T-helper 1 cell treated with Interleukin-12 subunit alpha and Interleukin-12 subunit beta and Interleukin-4 antibody, amounts not matched to agents 30 μg/mL and 1 μg/mL, for 36 hours (primary cell): ENCODE data around the gene CDC25C.
"Not testable (repeated sequence)": the region's sequence is repeated elsewhere in the genome, so short reads cannot be mapped to it uniquely, and the experiment has no call there.

Source experiments
- H3K27ac Mint-ChIP-seq: one replicate; pipeline ENCODE4 v1.8.0; 2021; ENCODE audit warnings: mild to moderate bottlenecking, mixed read lengths
- H3K27me3 Mint-ChIP-seq: one replicate; pipeline ENCODE4 v1.8.0; 2021; ENCODE audit warnings: low read depth, mixed read lengths
- H3K36me3 Mint-ChIP-seq: one replicate; pipeline ENCODE4 v1.8.0; 2021; ENCODE audit warnings: low read depth, mixed read lengths
- H3K4me1 Mint-ChIP-seq: one replicate; pipeline ENCODE4 v1.8.0; 2021; ENCODE audit warnings: low read depth, mixed read lengths
- H3K4me3 Mint-ChIP-seq: one replicate; pipeline ENCODE4 v1.8.0; 2021; ENCODE audit warnings: mild to moderate bottlenecking, moderate library complexity, mixed read lengths
- H3K9me3 Mint-ChIP-seq: one replicate; pipeline ENCODE4 v1.8.0; 2021; ENCODE audit warnings: mixed read lengths

Gene CDC25C

DNA sequence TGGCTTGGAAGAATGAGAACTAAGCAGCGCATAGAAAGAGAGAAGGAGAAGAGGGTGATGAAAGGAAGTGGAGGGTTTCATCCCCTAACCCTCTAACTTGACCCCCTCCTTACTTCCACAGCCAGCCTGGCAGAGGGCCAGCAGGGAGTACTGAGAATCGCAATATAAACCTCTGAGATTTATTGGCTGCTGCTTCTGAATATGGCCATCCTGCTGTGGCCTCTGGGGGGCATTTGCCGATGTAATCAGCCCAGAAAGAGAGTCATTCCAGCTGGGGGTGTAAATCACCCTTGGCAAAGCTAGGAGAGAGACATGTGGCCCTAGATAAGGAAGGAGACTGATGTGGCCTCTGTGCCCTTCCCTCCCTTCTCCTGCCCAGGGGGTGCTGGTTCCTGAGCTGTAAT lies 56.2 kb downstream of the CDC25C start:
- Mint-ChIP-seq H3K27ac (no peak overlapping the region), H3K4me3 (no peak overlapping the region), H3K27me3 (peaks cover 39% of the 10 kb centered on the region), H3K36me3 (no peaks in the 10 kb centered on the region), H3K4me1 (peaks cover 7% of the 10 kb centered on the region), H3K9me3 (no peaks in the 10 kb centered on the region)

DNA sequence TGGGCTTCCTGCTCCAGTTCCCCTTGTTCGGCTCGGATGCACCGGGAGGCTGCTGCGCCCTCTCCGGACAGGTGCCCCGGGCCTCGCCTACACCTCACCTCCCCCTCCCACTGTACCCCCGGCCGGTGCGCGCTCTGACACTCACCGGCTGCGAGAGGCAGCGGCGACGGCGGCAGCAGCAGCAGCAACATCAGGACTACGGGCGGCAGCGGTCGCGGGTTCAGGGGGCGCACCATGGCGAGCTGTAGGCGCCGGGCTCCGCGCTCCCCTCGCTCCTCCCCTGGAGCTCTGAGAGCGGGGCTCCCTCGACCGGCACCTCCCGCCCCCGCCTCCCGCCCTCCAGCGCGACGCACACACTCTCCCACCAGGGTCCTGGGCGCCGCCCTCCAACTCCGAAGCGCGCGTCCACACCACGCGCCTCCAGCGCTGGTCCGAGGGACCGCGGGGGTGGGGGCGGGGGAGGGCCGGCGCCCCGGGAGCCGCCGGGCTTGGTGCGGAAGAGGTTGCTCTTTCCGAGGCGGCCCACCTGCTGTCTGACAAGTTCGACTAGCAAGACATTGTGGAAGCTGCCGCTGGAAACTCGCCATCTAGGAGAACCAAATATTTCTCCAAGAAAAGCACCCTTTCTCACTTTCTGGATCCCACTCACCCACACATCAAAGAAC lies 57.3 kb downstream of the CDC25C start, which contains the start of gene GFRA3:
GFRA3 (minus strand) TSS at position 433 of the 665 bp plus-strand sequence; CDS start at position 236, 197 bp downstream.
- Mint-ChIP-seq H3K36me3 (no peaks in the 10 kb centered on the region), H3K9me3 (no peaks in the 10 kb centered on the region), H3K27me3 (peaks cover 39% of the 10 kb centered on the region), H3K4me1 (peaks cover 7% of the 10 kb centered on the region), H3K27ac (no peak within 1 kb of the TSS), H3K4me3 (peak within 1 kb of the TSS; percentile 66)

DNA sequence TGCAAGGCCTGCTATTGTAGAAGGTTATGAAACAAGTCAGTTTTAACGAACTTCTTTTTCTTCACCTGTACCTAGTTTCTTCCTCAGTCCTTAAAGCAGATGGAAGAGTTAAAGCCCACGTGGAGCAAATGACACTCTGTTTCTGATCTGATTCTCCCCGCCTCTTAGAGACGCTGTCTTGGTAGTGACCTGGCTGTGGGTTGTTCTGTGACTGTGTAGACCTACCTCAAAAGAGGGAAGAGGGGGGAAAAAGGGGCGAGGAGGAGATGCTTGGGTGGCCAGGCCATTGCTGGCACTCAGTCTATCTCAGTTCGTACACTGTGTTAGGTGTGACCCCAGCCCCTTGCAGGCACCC lies 57.8 kb downstream of the CDC25C start:
- Mint-ChIP-seq H3K4me3 (no peak overlapping the region), H3K27me3 (peaks cover 39% of the 10 kb centered on the region), H3K27ac (no peak overlapping the region), H3K4me1 (peaks cover 7% of the 10 kb centered on the region), H3K9me3 (no peaks in the 10 kb centered on the region), H3K36me3 (no peaks in the 10 kb centered on the region)

DNA sequence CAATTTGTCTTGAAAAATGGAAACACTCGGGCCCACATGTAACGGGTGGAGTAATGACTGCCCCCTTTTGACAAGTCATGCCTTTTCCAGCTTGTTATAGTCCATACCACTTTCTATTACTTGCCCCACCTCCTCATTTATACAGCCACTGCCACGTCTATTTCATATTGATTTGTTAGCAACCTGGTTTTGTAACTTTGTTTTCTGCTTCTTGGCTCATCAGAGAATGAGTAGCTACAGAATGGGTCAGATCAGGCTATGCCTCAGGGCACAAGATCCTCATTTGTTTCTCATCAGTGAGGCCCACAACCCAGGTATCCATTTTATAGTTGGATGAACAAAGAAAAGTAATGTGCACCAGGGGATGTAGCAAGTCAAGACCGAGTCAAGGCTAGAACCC lies 58.9 kb downstream of the CDC25C start:
- H3K4me1 Mint-ChIP-seq: peaks cover 7% of the 10 kb centered on the region
- H3K9me3 Mint-ChIP-seq: no peaks in the 10 kb centered on the region
- H3K4me3 Mint-ChIP-seq: no peak overlapping the region
- no peaks in the 10 kb centered on the region for H3K36me3 Mint-ChIP-seq
- H3K27me3 Mint-ChIP-seq: peaks cover 39% of the 10 kb centered on the region
- no peak overlapping the region for H3K27ac Mint-ChIP-seq

DNA sequence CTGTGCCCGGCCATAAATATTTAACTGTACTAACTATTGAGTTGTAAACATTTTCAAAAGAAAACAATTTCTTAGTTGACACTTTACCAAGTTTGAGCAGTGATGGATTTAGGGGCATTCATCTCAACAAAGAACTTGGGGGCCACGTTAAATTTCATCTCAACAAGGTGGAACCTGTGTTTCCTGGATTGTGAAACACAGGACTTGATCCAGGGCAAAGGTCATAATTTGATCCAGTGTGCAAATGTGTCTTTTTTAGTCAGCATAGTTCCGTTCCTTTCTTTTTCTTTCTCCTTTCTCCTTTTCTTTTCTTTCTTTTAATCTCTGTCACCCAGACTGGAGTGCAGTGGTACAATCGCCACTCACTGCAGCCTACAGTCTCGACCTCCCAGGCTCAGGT lies 60.3 kb downstream of the CDC25C start:
- H3K4me3 Mint-ChIP-seq: no peak overlapping the region
- no peak overlapping the region for H3K27ac Mint-ChIP-seq
- H3K27me3 Mint-ChIP-seq: peaks cover 34% of the 10 kb centered on the region
- no peaks in the 10 kb centered on the region for H3K36me3 Mint-ChIP-seq
- H3K9me3 Mint-ChIP-seq: no peaks in the 10 kb centered on the region
- H3K4me1 Mint-ChIP-seq: peaks cover 7% of the 10 kb centered on the region

DNA sequence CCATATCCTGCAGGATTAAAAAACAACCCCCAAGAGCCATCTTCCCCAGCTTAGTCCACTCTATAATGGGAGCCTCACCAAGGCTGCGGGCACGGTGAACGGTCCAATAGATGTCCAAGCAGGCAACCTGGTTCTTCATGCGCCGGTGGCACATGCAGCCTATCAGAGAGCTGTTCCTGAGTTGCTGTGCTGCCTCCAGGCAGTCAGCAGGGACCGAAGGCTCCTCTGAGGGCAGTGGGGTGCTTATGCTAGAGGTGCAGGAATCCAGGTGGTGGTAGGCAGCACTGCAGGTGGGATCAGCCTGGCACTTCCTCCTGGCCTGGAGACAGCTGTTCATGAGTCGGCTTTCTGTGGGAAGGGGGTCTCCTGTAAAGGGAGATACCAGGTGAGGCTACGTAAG lies 67.4 kb downstream of the CDC25C start:
- Mint-ChIP-seq H3K9me3 (no peaks in the 10 kb centered on the region), H3K36me3 (no peaks in the 10 kb centered on the region), H3K27ac (no peak overlapping the region), H3K4me3 (no peak overlapping the region), H3K4me1 (no peaks in the 10 kb centered on the region), H3K27me3 (peaks cover 5% of the 10 kb centered on the region)

DNA sequence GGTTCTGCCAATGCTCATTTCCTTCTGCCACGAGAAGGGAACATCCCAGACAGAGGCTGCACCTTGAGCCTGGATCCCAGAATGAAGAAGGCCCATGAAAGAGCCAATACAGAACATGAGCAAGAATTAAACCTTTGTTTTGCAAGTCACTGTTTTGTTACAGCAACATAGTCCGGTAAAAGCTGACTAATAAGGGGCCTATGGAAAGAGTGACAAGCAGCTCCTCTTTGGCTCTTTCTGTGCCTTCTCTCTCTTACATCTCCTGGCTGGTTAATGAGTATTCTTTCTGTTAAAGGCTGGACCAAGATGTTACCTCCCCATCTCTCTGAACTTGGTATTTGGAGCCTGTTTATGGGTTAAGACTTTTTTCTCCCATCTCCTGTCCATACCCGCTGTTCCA lies 68.0 kb downstream of the CDC25C start:
- Mint-ChIP-seq H3K27me3 (peaks cover 5% of the 10 kb centered on the region), H3K36me3 (no peaks in the 10 kb centered on the region), H3K27ac (no peak overlapping the region), H3K4me1 (no peaks in the 10 kb centered on the region), H3K4me3 (no peak overlapping the region), H3K9me3 (no peaks in the 10 kb centered on the region)

DNA sequence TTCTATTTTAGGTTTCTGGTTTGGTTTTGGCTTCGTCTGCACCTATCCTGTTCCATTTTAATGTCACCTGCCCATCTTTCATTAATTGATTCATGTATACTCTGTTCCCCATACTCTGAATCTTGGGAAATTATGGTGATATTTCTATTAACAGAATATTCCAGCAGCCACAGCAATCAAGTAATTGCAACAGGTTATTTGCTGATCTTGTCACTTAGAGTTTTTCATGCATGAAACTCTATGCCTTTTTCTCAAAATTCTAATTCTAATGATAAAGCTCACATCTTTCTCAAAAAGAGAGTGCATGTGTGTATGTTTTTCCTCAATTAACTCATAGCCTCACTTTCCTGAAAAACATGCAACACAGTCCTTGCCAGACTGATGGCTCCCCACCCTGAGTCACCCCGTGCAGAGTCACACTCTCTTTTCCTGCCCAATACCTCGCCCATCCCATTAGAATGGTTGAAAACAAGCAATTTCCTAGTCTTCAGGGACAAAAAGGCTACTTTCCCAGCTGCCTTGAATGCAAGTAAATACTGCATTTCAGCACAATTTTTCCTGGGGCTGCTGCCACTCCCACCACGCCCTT lies 72.8 kb downstream of the CDC25C start:
- H3K4me3 Mint-ChIP-seq: no peak overlapping the region
- H3K27ac Mint-ChIP-seq: no peak overlapping the region
- H3K9me3 Mint-ChIP-seq: no peaks in the 10 kb centered on the region
- H3K36me3 Mint-ChIP-seq: no peaks in the 10 kb centered on the region
- peaks cover 9% of the 10 kb centered on the region for H3K27me3 Mint-ChIP-seq
- no peaks in the 10 kb centered on the region for H3K4me1 Mint-ChIP-seq

DNA sequence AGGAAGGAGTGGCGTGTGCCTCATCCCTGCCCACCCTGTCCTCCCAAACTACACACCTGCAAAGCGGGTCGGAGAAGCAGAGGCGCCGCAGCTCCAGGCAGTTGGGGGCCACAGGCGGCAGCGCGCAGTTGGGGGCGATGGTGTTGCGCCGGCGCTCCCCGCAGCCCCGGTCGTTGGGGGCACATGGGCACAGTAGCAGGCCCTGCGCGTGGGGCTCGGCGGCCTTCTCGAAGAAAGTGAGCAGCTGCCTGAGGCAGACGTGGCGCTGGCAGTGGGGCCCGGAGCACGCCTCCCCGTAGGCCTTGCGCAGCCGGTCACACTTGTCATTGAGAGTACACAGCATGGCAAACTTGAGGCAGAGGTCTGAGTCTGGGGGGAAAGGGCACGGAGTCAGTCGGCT lies 74.0 kb downstream of the CDC25C start:
- Mint-ChIP-seq H3K9me3 (no peaks in the 10 kb centered on the region), H3K27me3 (peaks cover 9% of the 10 kb centered on the region), H3K27ac (no peak overlapping the region), H3K4me1 (no peaks in the 10 kb centered on the region), H3K36me3 (no peaks in the 10 kb centered on the region), H3K4me3 (no peak overlapping the region)

DNA sequence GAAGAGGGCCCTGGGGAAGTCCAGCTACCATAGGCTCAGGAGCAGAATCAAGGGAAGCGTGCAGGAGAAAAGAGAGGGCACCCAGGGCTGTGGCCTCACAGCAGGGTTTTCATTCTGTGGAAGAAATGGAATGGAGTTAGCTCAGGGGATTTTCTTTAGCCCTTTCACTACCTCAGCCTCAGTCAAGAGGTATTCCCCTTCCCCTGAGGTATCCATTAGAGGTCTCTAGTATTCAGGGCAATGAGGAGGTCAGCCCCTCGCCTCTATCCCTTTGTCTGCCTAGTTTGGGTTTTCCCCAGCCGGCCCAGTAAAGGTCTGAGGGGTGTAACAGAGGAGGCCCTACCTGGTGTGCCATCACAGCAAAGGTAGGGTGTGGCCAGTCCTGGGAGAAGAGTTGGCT lies 78.7 kb downstream of the CDC25C start:
- Mint-ChIP-seq H3K4me3 (no peak overlapping the region), H3K4me1 (no peaks in the 10 kb centered on the region), H3K27me3 (peaks cover 9% of the 10 kb centered on the region), H3K27ac (no peak overlapping the region), H3K36me3 (no peaks in the 10 kb centered on the region), H3K9me3 (no peaks in the 10 kb centered on the region)

DNA sequence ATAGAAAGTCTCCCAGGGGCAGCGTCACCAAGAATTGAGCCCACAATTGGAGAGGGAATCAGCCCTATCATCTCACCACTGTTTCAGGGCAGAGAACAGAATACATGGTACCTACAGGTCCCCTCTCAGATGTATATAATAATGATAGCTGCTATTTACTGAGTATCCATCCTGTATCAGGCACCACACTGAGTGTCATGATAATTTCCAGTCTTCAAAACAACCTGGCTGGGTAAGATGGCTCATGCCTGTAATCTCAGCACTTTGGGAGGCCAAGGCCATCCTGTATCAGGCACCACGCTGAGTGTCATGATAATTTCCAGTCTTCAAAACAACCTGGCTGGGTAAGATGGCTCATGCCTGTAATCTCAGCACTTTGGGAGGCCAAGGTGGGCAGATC lies 83.8 kb downstream of the CDC25C start:
- peaks cover 28% of the 10 kb centered on the region for H3K27me3 Mint-ChIP-seq
- H3K4me3 Mint-ChIP-seq, H3K9me3 Mint-ChIP-seq, H3K27ac Mint-ChIP-seq, H3K36me3 Mint-ChIP-seq, H3K4me1 Mint-ChIP-seq: not testable (repeated sequence)

DNA sequence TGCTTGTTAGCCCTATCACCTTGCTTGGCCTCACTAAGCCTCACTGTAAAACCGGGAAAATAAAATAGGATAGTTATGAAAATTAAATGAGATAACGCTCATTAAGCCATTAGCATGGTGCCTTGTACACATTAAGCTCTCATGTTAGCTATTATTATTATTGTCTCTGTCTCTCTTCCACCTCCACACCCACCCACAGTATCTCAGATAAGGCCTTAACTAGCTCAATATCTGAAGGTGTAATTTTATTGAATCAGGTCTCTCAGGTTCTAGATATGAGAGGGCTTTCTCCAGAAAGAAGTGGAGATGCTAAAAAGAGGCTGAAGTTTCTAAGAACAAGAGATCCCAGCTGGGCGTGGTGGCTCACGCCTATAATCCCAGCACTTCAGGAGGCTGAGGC lies 84.8 kb downstream of the CDC25C start:
- Mint-ChIP-seq H3K27ac (no peak overlapping the region), H3K4me3 (no peak overlapping the region), H3K36me3 (no peaks in the 10 kb centered on the region), H3K27me3 (peaks cover 35% of the 10 kb centered on the region), H3K9me3 (no peaks in the 10 kb centered on the region), H3K4me1 (peaks cover 2% of the 10 kb centered on the region)

DNA sequence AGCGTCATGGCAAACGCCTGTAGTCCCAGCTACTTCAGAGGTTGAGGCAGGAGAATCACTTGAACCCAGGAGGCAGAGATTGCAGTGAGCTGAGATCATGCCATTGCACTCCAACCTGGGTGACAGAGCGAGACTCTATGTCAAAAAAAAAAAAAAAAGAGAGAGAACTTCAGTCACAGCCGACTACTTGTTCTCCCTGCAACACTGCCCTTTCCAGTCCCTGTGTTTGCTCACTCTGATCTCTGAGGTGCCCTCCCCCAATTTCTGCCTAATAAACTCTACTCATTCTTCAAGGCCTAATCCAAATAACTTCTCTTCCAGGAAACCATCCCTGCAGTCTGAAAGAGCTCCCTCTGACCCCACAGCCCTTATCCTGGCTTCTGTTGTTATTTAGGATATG lies 85.3 kb downstream of the CDC25C start:
- no peaks in the 10 kb centered on the region for H3K9me3 Mint-ChIP-seq
- H3K27ac Mint-ChIP-seq: no peak overlapping the region
- no peaks in the 10 kb centered on the region for H3K36me3 Mint-ChIP-seq
- H3K4me3 Mint-ChIP-seq: no peak overlapping the region
- H3K4me1 Mint-ChIP-seq: peaks cover 2% of the 10 kb centered on the region
- H3K27me3 Mint-ChIP-seq: peaks cover 38% of the 10 kb centered on the region

DNA sequence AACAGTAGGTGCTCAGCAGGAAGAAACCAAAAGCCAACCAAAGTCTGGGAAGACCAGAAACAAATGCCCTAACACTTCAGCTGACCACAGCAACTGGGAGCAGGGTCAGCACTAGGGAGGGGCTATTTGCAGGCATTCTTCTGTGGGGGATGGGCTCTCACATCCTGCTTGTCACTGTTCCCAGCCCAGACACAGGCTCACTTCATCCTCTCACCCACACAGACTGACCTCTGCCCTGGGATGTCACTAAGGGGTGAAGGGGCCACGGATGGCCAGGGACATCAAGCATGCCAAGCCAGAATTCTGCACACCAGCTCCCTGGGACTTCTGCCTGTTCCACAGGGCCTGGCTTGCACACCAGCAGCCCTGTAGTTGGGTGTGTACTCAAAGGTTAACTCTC lies 85.9 kb downstream of the CDC25C start:
- Mint-ChIP-seq H3K27me3 (peaks cover 44% of the 10 kb centered on the region), H3K9me3 (no peaks in the 10 kb centered on the region), H3K4me3 (no peak overlapping the region), H3K27ac (no peak overlapping the region), H3K36me3 (no peaks in the 10 kb centered on the region), H3K4me1 (peaks cover 8% of the 10 kb centered on the region)

DNA sequence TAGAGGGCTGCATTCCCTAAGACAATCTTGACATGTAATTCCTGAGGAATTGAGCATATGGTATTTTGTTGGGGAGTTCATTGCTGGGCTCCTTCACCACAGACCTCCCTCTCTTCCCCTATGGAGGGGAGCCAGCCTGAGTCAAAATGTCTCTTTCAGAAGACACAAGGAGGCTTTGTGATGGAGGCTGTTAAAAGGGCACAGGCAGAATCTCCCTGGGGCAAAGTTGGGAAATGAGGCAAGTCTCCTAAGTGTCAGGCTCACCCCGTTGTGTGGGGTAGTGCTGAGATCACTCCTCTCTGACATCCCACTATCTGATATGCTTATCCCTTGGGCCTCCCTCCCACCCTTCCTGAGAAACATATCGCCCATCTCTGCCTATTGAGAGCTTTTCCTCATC lies 87.8 kb downstream of the CDC25C start:
- Mint-ChIP-seq H3K9me3 (no peaks in the 10 kb centered on the region), H3K4me3 (no peak overlapping the region), H3K27ac (no peak overlapping the region), H3K36me3 (no peaks in the 10 kb centered on the region), H3K4me1 (peaks cover 11% of the 10 kb centered on the region), H3K27me3 (peaks cover 59% of the 10 kb centered on the region)
